ENCODE data around the gene ABCC1.
A peak's percentile ranks its signal among the peaks of the same experiment; 100 is the strongest.

ABCC1 gene

GRCh38 chr16:16116841-16117240, 167.4 kb downstream of the ABCC1 start:
- DNase-seq: no peak

DNA sequence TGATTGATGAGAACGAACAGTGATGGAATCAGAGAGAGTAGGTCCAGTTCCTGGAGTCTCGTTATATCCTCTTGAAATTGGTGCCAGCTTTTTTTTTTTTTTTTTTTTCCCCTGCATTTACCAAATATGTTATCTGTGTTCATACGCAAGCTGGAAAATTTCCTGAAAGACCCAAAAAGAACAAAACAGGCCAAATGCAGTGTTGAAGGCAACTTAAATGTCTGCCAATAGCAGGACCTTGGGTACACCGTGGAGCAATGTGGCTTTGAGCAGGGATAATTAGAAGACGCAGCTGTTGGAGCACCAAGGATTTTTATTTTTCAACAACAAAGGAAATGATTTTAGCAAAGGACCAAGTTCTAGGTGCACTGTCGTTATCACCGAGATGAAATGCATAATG, 168.9 kb downstream of the ABCC1 start:
- DNase-seq: no peak

- no peak for DNase-seq
Observed at GRCh38 chr16:16120044-16120381, 170.6 kb downstream of the ABCC1 start.

GRCh38 chr16:16120382-16121184, 171.2 kb downstream of the ABCC1 start:
- DNase-seq: no peak

- no peak for DNase-seq
Observed at GRCh38 chr16:16121185-16121727, 171.8 kb downstream of the ABCC1 start.

GRCh38 chr16:16122264-16122663, 172.8 kb downstream of the ABCC1 start:
- DNase-seq: no peak

GRCh38 chr16:16124438-16124837, 175.0 kb downstream of the ABCC1 start:
- DNase-seq: no peak

GRCh38 chr16:16124974-16125373, 175.6 kb downstream of the ABCC1 start:
- no peak for DNase-seq

GRCh38 chr16:16126896-16127295, 177.5 kb downstream of the ABCC1 start:
- no peak for DNase-seq

- DNase-seq: peak; percentile 22
Observed at GRCh38 chr16:16127469-16128116, 178.2 kb downstream of the ABCC1 start.

DNA sequence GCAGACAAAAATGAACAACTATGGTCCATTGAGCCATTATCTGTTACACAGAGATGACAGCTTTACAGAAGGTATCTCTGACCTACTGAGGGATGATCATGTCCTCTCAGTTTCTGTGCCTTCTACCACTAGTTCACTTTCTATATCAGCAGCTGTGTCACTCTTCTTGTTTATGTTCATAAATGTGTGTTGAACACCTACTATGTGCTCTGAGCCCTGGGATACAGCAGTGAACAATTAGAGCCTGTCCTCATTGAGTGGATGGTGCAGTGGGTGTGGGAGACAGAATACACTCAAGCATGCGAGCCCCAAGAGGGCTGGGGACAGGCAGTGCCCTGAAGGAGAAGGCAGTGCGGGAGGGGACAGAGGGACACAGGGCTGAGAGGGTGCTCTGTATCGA, 181.8 kb downstream of the ABCC1 start:
- DNase-seq: no peak

DNA sequence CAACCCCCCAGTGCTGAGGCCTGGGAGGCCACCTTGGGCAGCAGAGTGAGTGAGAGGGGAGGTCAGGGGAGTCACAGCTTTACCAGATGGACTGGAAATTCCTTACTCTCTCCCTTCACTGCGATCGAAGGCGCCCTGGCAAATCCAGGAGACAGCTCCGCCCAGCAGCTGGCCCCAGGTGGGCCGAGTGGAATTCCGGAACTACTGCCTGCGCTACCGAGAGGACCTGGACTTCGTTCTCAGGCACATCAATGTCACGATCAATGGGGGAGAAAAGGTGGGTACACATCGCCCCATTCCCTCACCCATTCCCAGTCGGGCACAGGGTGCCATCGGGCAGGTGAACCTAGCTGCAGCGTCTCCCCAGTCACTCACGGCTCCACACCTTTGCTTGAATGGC, 182.2 kb downstream of the ABCC1 start:
- DNase-seq: no peak

GRCh38 chr16:16133943-16134604, 184.7 kb downstream of the ABCC1 start:
- DNase-seq: no peak

DNA sequence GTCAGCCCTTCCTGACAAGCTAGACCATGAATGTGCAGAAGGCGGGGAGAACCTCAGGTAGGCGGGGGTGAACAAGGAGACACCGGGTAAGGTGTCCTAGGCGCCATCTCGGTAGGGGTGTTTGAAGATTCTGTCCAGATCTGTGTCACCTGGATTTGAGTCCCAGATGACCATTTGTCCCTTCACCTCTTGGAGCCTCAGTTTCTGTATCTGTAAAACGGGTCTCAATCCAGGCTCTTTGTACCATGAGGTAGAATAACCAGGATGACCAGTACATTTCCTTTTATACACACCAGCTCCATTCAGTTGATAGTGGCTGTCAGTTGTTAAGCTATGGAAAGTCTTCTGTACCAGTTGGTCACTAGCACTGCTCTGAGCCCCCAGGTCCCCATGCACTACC, 187.2 kb downstream of the ABCC1 start:
- DNase-seq: no peak

DNA sequence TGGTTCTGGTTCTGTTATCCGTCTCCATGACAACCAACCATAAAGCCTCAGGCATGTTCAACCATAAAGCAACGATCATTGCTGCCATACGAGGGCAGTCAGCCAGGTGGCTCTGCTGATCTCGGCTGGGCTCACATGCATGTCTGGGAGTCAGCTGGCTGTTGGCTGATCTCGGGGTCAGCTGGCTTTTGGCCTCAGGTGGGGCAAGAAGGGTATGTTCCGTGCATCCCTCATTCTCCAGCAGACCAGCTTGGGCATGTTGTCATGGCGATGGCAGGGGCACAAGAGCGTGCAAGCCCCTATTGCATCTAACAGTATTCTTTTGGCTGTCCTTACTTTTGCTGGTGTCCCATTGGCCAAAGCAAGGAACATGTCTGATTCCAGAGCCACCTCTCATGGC, 187.7 kb downstream of the ABCC1 start:
- DNase-seq: no peak

- no peak for DNase-seq
Observed at GRCh38 chr16:16138034-16138635, 188.7 kb downstream of the ABCC1 start.

DNA sequence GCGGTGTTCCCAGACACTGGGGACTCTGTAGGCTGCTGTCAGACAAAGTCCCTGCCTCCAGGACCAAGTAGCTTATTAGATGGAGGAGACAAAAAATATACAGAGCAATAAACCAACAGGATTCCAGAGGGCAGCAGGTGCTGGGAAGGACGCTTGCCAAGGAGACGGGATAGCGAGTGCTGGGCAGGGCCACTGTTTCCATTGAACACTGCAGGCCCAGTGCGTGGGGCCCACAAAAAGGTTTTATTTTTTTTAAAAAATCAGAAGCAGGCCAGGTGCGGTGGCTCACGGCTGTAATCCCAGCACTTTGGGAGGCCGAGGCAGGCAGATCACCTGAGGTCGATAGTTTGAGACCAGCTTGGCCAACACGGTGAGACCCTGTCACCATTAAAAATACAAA, 189.6 kb downstream of the ABCC1 start:
- DNase-seq: no peak

- no peak for DNase-seq
Observed at GRCh38 chr16:16139806-16140205, 190.4 kb downstream of the ABCC1 start.

DNA sequence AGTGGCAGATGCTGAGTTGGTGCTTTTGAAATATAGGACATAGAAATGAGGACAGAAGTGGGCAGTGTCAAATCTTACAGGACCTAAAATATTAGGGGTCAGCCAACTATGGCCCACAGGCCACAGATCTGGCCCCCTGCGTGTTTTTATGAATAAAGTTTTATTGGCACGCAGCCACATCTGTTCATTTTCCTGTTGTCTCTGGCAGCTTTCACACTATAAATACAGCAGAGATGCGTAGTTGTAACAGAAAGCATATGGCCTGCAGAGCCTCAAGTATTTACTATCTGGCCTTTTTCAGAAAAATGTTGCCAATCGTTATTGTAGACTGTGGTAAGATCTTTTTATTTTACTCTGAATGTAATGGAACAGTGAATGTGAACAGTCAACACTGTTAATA, 191.1 kb downstream of the ABCC1 start:
- no peak for DNase-seq

DNA sequence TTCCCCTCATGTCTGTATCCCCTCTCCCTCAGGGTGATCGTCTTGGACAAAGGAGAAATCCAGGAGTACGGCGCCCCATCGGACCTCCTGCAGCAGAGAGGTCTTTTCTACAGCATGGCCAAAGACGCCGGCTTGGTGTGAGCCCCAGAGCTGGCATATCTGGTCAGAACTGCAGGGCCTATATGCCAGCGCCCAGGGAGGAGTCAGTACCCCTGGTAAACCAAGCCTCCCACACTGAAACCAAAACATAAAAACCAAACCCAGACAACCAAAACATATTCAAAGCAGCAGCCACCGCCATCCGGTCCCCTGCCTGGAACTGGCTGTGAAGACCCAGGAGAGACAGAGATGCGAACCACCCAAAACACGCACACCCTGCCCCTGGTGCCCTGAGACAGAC, 191.7 kb downstream of the ABCC1 start:
- DNase-seq: no peak

GRCh38 chr16:16141784-16142396, 192.5 kb downstream of the ABCC1 start:
- no peak for DNase-seq

- no peak for DNase-seq
Observed at GRCh38 chr16:16143038-16143763, 193.8 kb downstream of the ABCC1 start.

All from amniotic stem cell (primary cell).